Non-pigmented ciliary epithelial cell (primary cell): Measurements from ENCODE around the gene LOXL1.

Experiments
- DNase-seq: peaks from one replicate; pipeline ENCODE4 v3.0.0-alpha.2; 2010; ENCODE audit warnings: low read depth

Gene LOXL1

GRCh38 chr15:73900095-73900712, 26.1 kb upstream of the LOXL1 start:
- DNase-seq, result no peak

- DNase-seq, result no peak
Measured at GRCh38 chr15:73901126-73901810, 25.0 kb upstream of the LOXL1 start.

GRCh38 chr15:73902121-73903020, 23.9 kb upstream of the LOXL1 start:
- DNase-seq, result no peak

GRCh38 chr15:73904026-73904815, 22.0 kb upstream of the LOXL1 start:
- no peak for DNase-seq

GRCh38 chr15:73905225-73905827, 20.9 kb upstream of the LOXL1 start:
- DNase-seq, result no peak

- no peak for DNase-seq
Measured at GRCh38 chr15:73906346-73907034, 19.8 kb upstream of the LOXL1 start.

GRCh38 chr15:73907035-73907408, 19.2 kb upstream of the LOXL1 start:
- no peak for DNase-seq

- no peak for DNase-seq
Measured at GRCh38 chr15:73908030-73908821, 18.0 kb upstream of the LOXL1 start.

GRCh38 chr15:73908822-73909122, 17.5 kb upstream of the LOXL1 start:
- no peak for DNase-seq

GRCh38 chr15:73909651-73910050, 16.6 kb upstream of the LOXL1 start:
- DNase-seq, result no peak

GRCh38 chr15:73910522-73911303, 15.5 kb upstream of the LOXL1 start:
- no peak for DNase-seq

GRCh38 chr15:73912030-73912596, 14.1 kb upstream of the LOXL1 start:
- no peak for DNase-seq

- DNase-seq, result no peak
Measured at GRCh38 chr15:73914145-73914544, 12.1 kb upstream of the LOXL1 start.

- no peak for DNase-seq
Measured at GRCh38 chr15:73915082-73915481, 11.2 kb upstream of the LOXL1 start.

GRCh38 chr15:73918784-73919183, 7.5 kb upstream of the LOXL1 start:
- DNase-seq, result no peak

GRCh38 chr15:73919706-73920105, 6.6 kb upstream of the LOXL1 start:
- no peak for DNase-seq

GRCh38 chr15:73921254-73921925, 4.9 kb upstream of the LOXL1 start:
- DNase-seq, result no peak
